Uterus (tissue), 4 donors: ENCODE data around the gene UGT1A1. TPM values are rescaled to one million over a fixed set of nuclear protein-coding genes. Genes with fewer than 3 reads are reported as not detected.

Experiments used
- DNase-seq, 2 donors: peaks; one replicate each; pipeline ENCODE4 v3.0.0-alpha.2; 2019 to 2020
- H3K27ac ChIP-seq, 2 donors: fragments of 200-600 bp; sonication (generic); 1 replicate in 1 of 2; 2 replicates in 1 of 2; pipeline ENCODE4 v1.5.1; 2016 to 2018
- H3K27me3 ChIP-seq, 2 donors: fragments of 200-600 bp; sonication (generic); one replicate each; pipeline ENCODE4 v1.5.1; 2018 to 2019; ENCODE audit warnings: control low read depth in 1 of 2
- H3K36me3 ChIP-seq, 2 donors: fragments of 200-600 bp; sonication (generic); one replicate each; pipeline ENCODE4 v1.5.1; 2019; ENCODE audit warnings: control low read depth in 1 of 2
- H3K4me1 ChIP-seq, 2 donors: fragments of 200-600 bp; sonication (generic); one replicate each; pipeline ENCODE4 v1.5.1; 2018 to 2019; ENCODE audit warnings: control low read depth in 1 of 2
- H3K4me3 ChIP-seq, 2 donors: fragments of 200-600 bp; sonication (generic); 1 replicate in 1 of 2; 2 replicates in 1 of 2; pipeline ENCODE4 v1.5.1; 2018 to 2019; ENCODE audit warnings: mild to moderate bottlenecking in 1 of 2
- H3K9me3 ChIP-seq, 2 donors: fragments of 200-600 bp; sonication (generic); one replicate each; pipeline ENCODE4 v1.5.1; 2019; ENCODE audit warnings: control low read depth in 1 of 2
- CTCF ChIP-seq, 4 experiments: fragments of 200-600 bp in 2 of 4; fragments of 450-650 bp in 2 of 4; sonication (generic) in 2 of 4; IDR thresholded peaks; one replicate each; pipeline ENCODE4 v1.5.1; 2016 to 2019; ENCODE audit warnings: antibody characterized with exemption in 4 of 4, mild to moderate bottlenecking in 2 of 4, moderate library complexity in 1 of 4
- POLR2A ChIP-seq, 2 donors: fragments of 450-650 bp; IDR thresholded peaks; one replicate each; pipeline ENCODE4 v1.6.1; 2016; ENCODE audit warnings: antibody characterized with exemption in 2 of 2, mild to moderate bottlenecking in 1 of 2, moderate library complexity in 1 of 2
- intact Hi-C: fragments of 100-400 bp; cut with DNase I; formaldehyde crosslinking; loops from one replicate; pipeline ENCODE4 v1.15.1; 2023; ENCODE audit warnings: low total_unique reads
- total RNA-seq, 4 donors: library from RNA; depleted of rRNA in 3 of 4; stranded (reverse); fragments of >200 nt in 3 of 4; gene quantifications; one replicate each; pipeline versions ENCODE4 v1.1.0 to v1.2.4, GENCODE V29; 2014 to 2023
- donor health status: DM: yes; HTN: yes; CAD: no.

The UGT1A1 gene
- total RNA-seq, 4 donors from 2014 or later: not detected

DNA sequence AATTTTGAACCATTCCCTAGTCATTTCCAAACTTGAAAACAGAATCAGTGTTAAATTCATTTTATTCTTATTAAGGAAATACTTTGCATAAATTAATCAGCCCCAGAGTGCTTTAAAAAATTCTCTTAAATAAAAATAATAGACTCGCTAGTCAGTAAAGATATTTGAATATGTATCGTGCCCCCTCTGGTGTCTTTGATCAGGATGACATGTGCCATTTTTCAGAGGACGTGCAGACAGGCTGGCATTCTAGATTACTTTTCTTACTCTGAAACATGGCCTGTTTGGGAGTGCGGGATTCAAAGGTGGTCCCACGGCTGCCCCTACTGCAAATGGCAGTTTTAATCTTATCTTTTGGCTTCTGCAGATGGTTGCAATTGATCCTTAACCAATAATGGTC lies 12.5 kb downstream of the UGT1A1 start:
- H3K27ac ChIP-seq: no peak overlapping the region
- H3K36me3 ChIP-seq: no peaks in the 10 kb centered on the region
- no peaks in the 10 kb centered on the region for H3K27me3 ChIP-seq
- H3K4me1 ChIP-seq: no peaks in the 10 kb centered on the region
- no peak overlapping the region for H3K4me3 ChIP-seq
- intact Hi-C loops: no loop called here
- no peak for TF ChIP-seq CTCF (IDR thresholded peaks at IDR 0.05)
- TF ChIP-seq POLR2A (IDR thresholded peaks at IDR 0.05): no peak
- no peak for DNase-seq
- no peaks in the 10 kb centered on the region for H3K9me3 ChIP-seq

DNA sequence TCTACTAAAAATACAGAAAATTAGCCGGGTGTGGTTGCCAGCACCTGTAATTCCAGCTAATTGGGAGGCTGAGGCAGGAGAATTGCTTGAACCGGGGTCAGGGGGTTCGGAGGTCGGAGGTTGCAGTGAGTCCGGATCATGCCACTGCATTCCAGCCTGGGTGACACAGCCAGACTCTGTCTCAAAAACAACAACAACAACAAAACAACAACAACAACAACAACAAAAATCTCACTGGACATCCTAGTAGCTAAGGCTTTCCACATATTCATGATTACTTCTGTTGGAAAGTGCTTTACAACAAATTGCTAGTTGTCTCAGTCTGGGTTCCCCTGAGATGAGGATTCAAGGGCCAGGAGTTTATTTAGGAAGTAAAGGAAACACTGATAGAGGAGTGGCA lies 13.8 kb downstream of the UGT1A1 start:
- H3K9me3 ChIP-seq: no peaks in the 10 kb centered on the region
- DNase-seq: no peak
- no peaks in the 10 kb centered on the region for H3K27me3 ChIP-seq
- no peak overlapping the region for H3K27ac ChIP-seq
- intact Hi-C loops: no loop called here
- H3K4me1 ChIP-seq: no peaks in the 10 kb centered on the region
- H3K4me3 ChIP-seq: no peak overlapping the region
- H3K36me3 ChIP-seq: no peaks in the 10 kb centered on the region
- TF ChIP-seq POLR2A (IDR thresholded peaks at IDR 0.05) (no peak), CTCF (IDR thresholded peaks at IDR 0.05) (no peak)

GRCh38 chr2:233775414-233775813 lies 15.3 kb downstream of the UGT1A1 start:
- no peak overlapping the region for H3K27ac ChIP-seq

GRCh38 chr2:233778030-233778429 lies 18.0 kb downstream of the UGT1A1 start, which contains the start of gene MROH2A:
Gene MROH2A, plus strand, starts transcription at chr2:233778330. Its CDS starts 1,029 bp downstream, at chr2:233779359.
- TF ChIP-seq CTCF (IDR thresholded peaks at IDR 0.05): no peak
- TF ChIP-seq POLR2A (IDR thresholded peaks at IDR 0.05): no peak
- H3K36me3 ChIP-seq: no peaks in the 10 kb centered on the region
- H3K9me3 ChIP-seq: no peaks in the 10 kb centered on the region
- H3K4me3 ChIP-seq: no peak within 1 kb of the TSS
- H3K4me1 ChIP-seq: no peaks in the 10 kb centered on the region
- H3K27me3 ChIP-seq: no peaks in the 10 kb centered on the region
- no peak within 1 kb of the TSS for H3K27ac ChIP-seq
- intact Hi-C loops: no loop called here
- no peak for DNase-seq

More at GRCh38 chr2:233775414-233775813, 15.3 kb downstream of the UGT1A1 start:
- intact Hi-C loops: no loop called here
- no peaks in the 10 kb centered on the region for H3K4me1 ChIP-seq
- no peak overlapping the region for H3K4me3 ChIP-seq
- no peak for DNase-seq
- no peaks in the 10 kb centered on the region for H3K27me3 ChIP-seq
- H3K36me3 ChIP-seq: no peaks in the 10 kb centered on the region
- TF ChIP-seq CTCF (IDR thresholded peaks at IDR 0.05) (no peak), POLR2A (IDR thresholded peaks at IDR 0.05) (no peak)
- H3K9me3 ChIP-seq: no peaks in the 10 kb centered on the region

DNA sequence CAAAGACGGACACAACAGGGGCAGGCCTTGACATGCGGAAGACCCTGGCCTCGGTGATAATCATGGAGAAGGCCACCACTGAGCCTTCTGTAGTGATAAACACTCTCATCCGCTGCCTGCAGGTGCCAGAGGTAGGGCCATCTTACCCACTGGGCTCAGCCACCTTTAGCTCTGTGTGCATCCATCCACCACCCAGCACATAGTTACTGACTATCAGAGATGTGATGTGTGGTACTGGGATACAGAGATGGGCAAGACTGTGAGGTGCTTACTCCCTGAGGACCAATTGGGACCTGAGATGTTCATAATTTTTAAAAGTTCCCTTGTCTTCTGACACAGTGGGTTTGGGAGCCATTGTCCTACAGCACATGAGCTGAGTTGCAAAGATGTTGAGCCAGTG lies 19.7 kb downstream of the UGT1A1 start:
- Histone ChIP-seq H3K9me3 (no peaks in the 10 kb centered on the region), H3K36me3 (no peaks in the 10 kb centered on the region), H3K27ac (no peak overlapping the region), H3K27me3 (no peaks in the 10 kb centered on the region), H3K4me3 (no peak overlapping the region), H3K4me1 (no peaks in the 10 kb centered on the region)
- intact Hi-C loops: no loop called here
- TF ChIP-seq CTCF (IDR thresholded peaks at IDR 0.05): no peak
- TF ChIP-seq POLR2A (IDR thresholded peaks at IDR 0.05): no peak
- DNase-seq: no peak
